HEK293T (cell line): Measurements from ENCODE around the gene GAP43.

Source experiments
- FOXA1 ChIP-seq: fragments of 450-650 bp; IDR thresholded peaks from 2 replicates; pipeline ENCODE4 v1.6.1; 2016; ENCODE audit warnings: mild to moderate bottlenecking
- HDGF ChIP-seq: fragments of 450-650 bp; IDR thresholded peaks from 2 replicates; pipeline ENCODE4 v1.6.1; 2017; ENCODE audit warnings: antibody characterized with exemption, borderline replicate concordance
- SUZ12 ChIP-seq: fragments of 450-650 bp; IDR thresholded peaks from 2 replicates; pipeline ENCODE4 v1.6.1; 2016; ENCODE audit warnings: mild to moderate bottlenecking
- ZNF384 ChIP-seq: fragments of 450-650 bp; IDR thresholded peaks from 2 replicates; pipeline ENCODE4 v1.6.1; 2016

DNA sequence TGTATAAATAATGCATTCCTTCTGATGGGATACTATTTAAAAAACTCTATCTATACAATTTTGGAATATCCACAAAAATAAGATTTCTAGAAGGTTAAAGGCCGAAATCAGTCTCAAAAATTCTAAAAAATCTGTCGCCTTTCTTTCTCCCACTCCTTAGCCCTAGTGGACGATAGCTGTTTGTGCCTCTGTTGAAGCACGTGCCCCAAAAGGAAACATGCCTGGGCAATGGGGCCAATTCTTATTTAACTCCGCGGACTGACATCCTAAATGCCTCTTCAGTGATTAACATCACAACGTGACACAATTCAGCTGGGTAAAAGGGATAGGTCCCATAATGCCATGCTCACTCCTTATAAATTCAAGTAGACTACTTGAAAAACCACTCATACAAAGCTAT lies 65.1 kb downstream of the GAP43 start:
- TF ChIP-seq ZNF384 (no peak), HDGF (no peak), FOXA1 (no peak), SUZ12 (no peak)
